HepG2 (cell line): ENCODE results near the gene CNEP1R1. TPM values are rescaled to one million over a fixed set of nuclear protein-coding genes. Genes with fewer than 3 reads are reported as not detected.

ENCODE experiments used
- ATAC-seq: fragments of 200-7000 bp; cut with Tn5 transposase; 3 replicates; pipeline ENCODE4 v1.9.1; 2020; ENCODE audit warnings: mild to moderate bottlenecking, moderate library complexity
- BruUV-seq: library from RNA; stranded (reverse); fragments of 400-500 nt; replicated peaks from 2 replicates; lab custom pipeline; 2021; lab: Mats Ljungman, UMichigan
- CTCF ChIA-PET: fragments of 300-600 bp; formaldehyde crosslinking; extraction: SDS; loops from one replicate; lab custom pipeline; 2021; ENCODE audit warnings: low total read pairs, inconsistent platforms, low intra/inter-chr PET ratio; lab: Yijun Ruan, JAX
- POLR2A ChIA-PET: fragments of 350-600 bp; sonication (Branson Sonifier 250); formaldehyde crosslinking; loops from one replicate; lab custom pipeline; 2020; ENCODE audit warnings: antibody characterized with exemption, inconsistent platforms; lab: Yijun Ruan, JAX
- DNase-seq: peaks from one replicate; pipeline ENCODE4 v3.0.0-alpha.2; 2015; ENCODE audit warnings: low spot score
- FAIRE-seq: peaks from 3 replicates; lab custom pipeline; 2011; peaks lifted over from hg19 to GRCh38; lab: Jason Lieb, UNC
- H2AFZ ChIP-seq: one replicate; pipeline ENCODE4 v1.6.1; 2011; ENCODE audit warnings: low read length, inconsistent platforms
- H3K27ac ChIP-seq: fragments of 300-600 bp; 3 replicates; pipeline ENCODE4 v1.8.0; 2011; ENCODE audit warnings: mixed run types, mild to moderate bottlenecking, mixed read lengths, low read length, inconsistent platforms; ENCODE audit not compliant: insufficient read depth; ENCODE audit errors: extremely low read length
- H3K27me3 ChIP-seq, 2 experiments: fragments of 200-600 bp in 1 of 2; 2 replicates in 1 of 2; 3 replicates in 1 of 2; pipeline versions ENCODE4 v1.6.0 to v1.8.0; 2011; ENCODE audit warnings: low read length in 2 of 2, mild to moderate bottlenecking in 2 of 2, moderate library complexity in 2 of 2, inconsistent platforms in 1 of 2; ENCODE audit not compliant: insufficient read depth in 2 of 2, control insufficient read depth in 1 of 2
- H3K36me3 ChIP-seq, 2 experiments: fragments of 200-600 bp in 1 of 2; replicated peaks in 1 of 2; 2 replicates in 1 of 2; 3 replicates in 1 of 2; pipeline versions ENCODE4 v1.5.1 to v1.8.0; 2011; ENCODE audit warnings: low read length in 2 of 2, inconsistent platforms in 1 of 2; ENCODE audit not compliant: insufficient read depth in 2 of 2, control insufficient read depth in 1 of 2
- H3K4me1 ChIP-seq: 2 replicates; pipeline ENCODE4 v1.5.1; 2012; ENCODE audit warnings: low read length, inconsistent platforms; ENCODE audit not compliant: insufficient read depth
- H3K4me2 ChIP-seq: 2 replicates; pipeline ENCODE4 v1.6.0; 2011; ENCODE audit warnings: low read depth, low read length, inconsistent platforms
- H3K4me3 ChIP-seq, 3 experiments: fragments of 200-600 bp in 1 of 3; sonication (generic), shearing (Covaris generic) in 1 of 3; replicated peaks in 1 of 3; 2 replicates each; pipeline ENCODE4 v1.5.1; 2011 to 2016; ENCODE audit warnings: low read length in 3 of 3, inconsistent platforms in 2 of 3, low read depth in 2 of 3, mild to moderate bottlenecking in 2 of 3, control low read depth in 1 of 3, mixed read lengths in 1 of 3; ENCODE audit not compliant: insufficient read depth in 1 of 3
- H3K79me2 ChIP-seq: one replicate; pipeline ENCODE4 v1.6.1; 2011; ENCODE audit warnings: low read length, inconsistent platforms; ENCODE audit not compliant: insufficient read depth
- H3K9ac ChIP-seq: 2 replicates; pipeline ENCODE4 v1.6.0; 2011; ENCODE audit warnings: mild to moderate bottlenecking, low read depth, low read length, inconsistent platforms; ENCODE audit not compliant: insufficient read depth
- H3K9me3 ChIP-seq: 2 replicates; pipeline ENCODE4 v1.5.1; 2012; ENCODE audit warnings: mild to moderate bottlenecking, low read length
- H4K20me1 ChIP-seq: 2 replicates; pipeline ENCODE4 v1.6.0; 2011; ENCODE audit warnings: inconsistent platforms, mild to moderate bottlenecking, low read length, moderate library complexity; ENCODE audit not compliant: insufficient read depth
- KLF9 ChIP-seq: IDR thresholded peaks from 2 replicates; pipeline ENCODE4 v1.6.1; 2016; ENCODE audit warnings: low read depth
- MAFF ChIP-seq: IDR thresholded peaks from 2 replicates; pipeline ENCODE4 v1.6.1; 2011; ENCODE audit warnings: low read depth, low read length, improper control_type of control experiment
- MAFG ChIP-seq: sonication (generic); formaldehyde crosslinking; IDR thresholded peaks from 2 replicates; pipeline ENCODE4 v1.5.1; 2020; ENCODE audit warnings: mild to moderate bottlenecking, missing genetic modification reagents
- RBAK ChIP-seq: sonication (generic); formaldehyde crosslinking; IDR thresholded peaks from 2 replicates; pipeline ENCODE4 v1.5.1; 2020; ENCODE audit warnings: mild to moderate bottlenecking, missing genetic modification reagents
- ZBTB7B ChIP-seq: sonication (generic); formaldehyde crosslinking; IDR thresholded peaks from 2 replicates; pipeline ENCODE4 v1.4.0; 2020; ENCODE audit warnings: missing genetic modification reagents
- ZKSCAN8 ChIP-seq: IDR thresholded peaks from 2 replicates; pipeline ENCODE4 v1.6.1; 2016; ENCODE audit warnings: borderline replicate concordance, missing genetic modification reagents, missing compliant biosample characterization
- ZNF20 ChIP-seq: sonication (generic); formaldehyde crosslinking; IDR thresholded peaks from 2 replicates; pipeline ENCODE4 v1.4.0; 2020; ENCODE audit warnings: mild to moderate bottlenecking, moderate library complexity, missing genetic modification reagents
- ZNF619 ChIP-seq: sonication (generic); formaldehyde crosslinking; IDR thresholded peaks from 2 replicates; pipeline ENCODE4 v1.4.0; 2020; ENCODE audit warnings: mild to moderate bottlenecking, missing genetic modification reagents
- ZSCAN20 ChIP-seq: sonication (generic); formaldehyde crosslinking; IDR thresholded peaks from 2 replicates; pipeline ENCODE4 v1.4.0; 2020; ENCODE audit warnings: missing genetic modification reagents, mild to moderate bottlenecking, borderline replicate concordance
- WGBS: methylation state at CpG from one replicate; pipeline ENCODE4 v1.1.6; 2017; ENCODE audit warnings: low lambda C conversion rate; 5-methylcytosine and 5-hydroxymethylcytosine counted together
- in situ Hi-C: cut with HindIII; loops from 2 replicates; pipeline ENCODE4 v1.10.0; 2017; ENCODE audit warnings: low pct_unique_long_range_greater_than_20kb; ENCODE audit not compliant: extremely low pct_ligation_motif_present
- intact Hi-C: fragments of 100-400 bp; cut with micrococcal nuclease; formaldehyde crosslinking; loops from one replicate; pipeline ENCODE4 v1.10.0; 2022; ENCODE audit not compliant: unreplicated experiment
- polyA plus RNA-seq, 8 experiments: library from polyadenylated mRNA; depleted of rRNA in 3 of 8; stranded (reverse) in 7 of 8; unstranded in 1 of 8; fragments of >200 nt; fragmentation: Illumina TruSeq in 4 of 8; extraction: Trizol in 4 of 8; gene quantifications; 2 replicates each; pipeline versions ENCODE4 v1.2.1 to v1.2.3, GENCODE V29; 2011 to 2016; ENCODE audit warnings: low read depth in 4 of 8, missing spikeins in 1 of 8, mixed read lengths in 1 of 8; ENCODE audit not compliant: insufficient read depth in 1 of 8
- total RNA-seq, 5 experiments: library from RNA; depleted of rRNA; stranded (reverse); fragments of >200 nt; fragmentation: Illumina TruSeq; extraction: Trizol; gene quantifications; 2 replicates each; pipeline ENCODE4 v1.2.3, GENCODE V29; 2016; ENCODE audit warnings: low read depth in 1 of 5
- TF ChIP-seq, protein P1 (sequence below): IDR thresholded peaks from 2 replicates; pipeline ENCODE4 v1.6.1; 2016; ENCODE audit warnings: low read depth, missing genetic modification reagents, missing compliant biosample characterization
- TF ChIP-seq, protein P2 (sequence below): sonication (generic); formaldehyde crosslinking; IDR thresholded peaks from 2 replicates; pipeline ENCODE4 v1.4.0; 2020; ENCODE audit warnings: missing genetic modification reagents, borderline replicate concordance
- TF ChIP-seq, protein P3 (sequence below): sonication (generic); formaldehyde crosslinking; IDR thresholded peaks from 2 replicates; pipeline ENCODE4 v1.4.0; 2020; ENCODE audit warnings: missing genetic modification reagents

CNEP1R1 gene
- total and polyA plus RNA-seq, 2 of the 13 experiments (the other 11 are each of a cell fraction or from before 2014, with no cell fraction given) = 23.6 to 26.8 TPM

DNA sequence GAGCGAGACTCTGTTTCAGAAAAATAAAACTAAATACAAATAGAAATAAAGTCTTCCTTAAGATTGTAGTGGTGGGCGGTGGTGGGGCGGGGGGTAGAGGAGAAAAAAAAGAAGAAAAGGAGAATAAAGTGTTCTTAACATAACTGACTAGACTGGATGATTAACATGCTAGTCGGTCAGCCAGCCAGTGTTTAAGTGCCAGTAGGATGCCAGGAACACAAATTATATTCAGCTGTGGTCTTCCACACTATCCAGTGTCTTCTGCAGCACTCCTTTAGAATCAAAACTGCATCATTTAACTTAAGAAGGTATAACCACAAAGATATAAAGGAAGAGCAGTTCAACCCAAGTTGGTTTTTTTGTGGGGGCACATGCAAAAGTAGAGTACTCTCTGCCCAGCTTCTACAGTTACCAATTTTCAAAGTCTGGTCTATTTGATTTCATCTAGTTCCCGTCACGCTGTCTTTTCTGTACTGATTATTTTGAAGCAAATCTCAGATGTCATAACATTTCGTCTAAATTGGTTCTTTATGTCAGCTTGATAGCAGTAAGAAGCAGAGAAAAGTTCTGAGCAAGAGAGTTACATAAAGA, 56.5 kb downstream of the CNEP1R1 start (continued):
- TF ChIP-seq, protein P1, sequence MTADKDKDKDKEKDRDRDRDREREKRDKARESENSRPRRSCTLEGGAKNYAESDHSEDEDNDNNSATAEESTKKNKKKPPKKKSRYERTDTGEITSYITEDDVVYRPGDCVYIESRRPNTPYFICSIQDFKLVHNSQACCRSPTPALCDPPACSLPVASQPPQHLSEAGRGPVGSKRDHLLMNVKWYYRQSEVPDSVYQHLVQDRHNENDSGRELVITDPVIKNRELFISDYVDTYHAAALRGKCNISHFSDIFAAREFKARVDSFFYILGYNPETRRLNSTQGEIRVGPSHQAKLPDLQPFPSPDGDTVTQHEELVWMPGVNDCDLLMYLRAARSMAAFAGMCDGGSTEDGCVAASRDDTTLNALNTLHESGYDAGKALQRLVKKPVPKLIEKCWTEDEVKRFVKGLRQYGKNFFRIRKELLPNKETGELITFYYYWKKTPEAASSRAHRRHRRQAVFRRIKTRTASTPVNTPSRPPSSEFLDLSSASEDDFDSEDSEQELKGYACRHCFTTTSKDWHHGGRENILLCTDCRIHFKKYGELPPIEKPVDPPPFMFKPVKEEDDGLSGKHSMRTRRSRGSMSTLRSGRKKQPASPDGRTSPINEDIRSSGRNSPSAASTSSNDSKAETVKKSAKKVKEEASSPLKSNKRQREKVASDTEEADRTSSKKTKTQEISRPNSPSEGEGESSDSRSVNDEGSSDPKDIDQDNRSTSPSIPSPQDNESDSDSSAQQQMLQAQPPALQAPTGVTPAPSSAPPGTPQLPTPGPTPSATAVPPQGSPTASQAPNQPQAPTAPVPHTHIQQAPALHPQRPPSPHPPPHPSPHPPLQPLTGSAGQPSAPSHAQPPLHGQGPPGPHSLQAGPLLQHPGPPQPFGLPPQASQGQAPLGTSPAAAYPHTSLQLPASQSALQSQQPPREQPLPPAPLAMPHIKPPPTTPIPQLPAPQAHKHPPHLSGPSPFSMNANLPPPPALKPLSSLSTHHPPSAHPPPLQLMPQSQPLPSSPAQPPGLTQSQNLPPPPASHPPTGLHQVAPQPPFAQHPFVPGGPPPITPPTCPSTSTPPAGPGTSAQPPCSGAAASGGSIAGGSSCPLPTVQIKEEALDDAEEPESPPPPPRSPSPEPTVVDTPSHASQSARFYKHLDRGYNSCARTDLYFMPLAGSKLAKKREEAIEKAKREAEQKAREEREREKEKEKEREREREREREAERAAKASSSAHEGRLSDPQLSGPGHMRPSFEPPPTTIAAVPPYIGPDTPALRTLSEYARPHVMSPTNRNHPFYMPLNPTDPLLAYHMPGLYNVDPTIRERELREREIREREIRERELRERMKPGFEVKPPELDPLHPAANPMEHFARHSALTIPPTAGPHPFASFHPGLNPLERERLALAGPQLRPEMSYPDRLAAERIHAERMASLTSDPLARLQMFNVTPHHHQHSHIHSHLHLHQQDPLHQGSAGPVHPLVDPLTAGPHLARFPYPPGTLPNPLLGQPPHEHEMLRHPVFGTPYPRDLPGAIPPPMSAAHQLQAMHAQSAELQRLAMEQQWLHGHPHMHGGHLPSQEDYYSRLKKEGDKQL (CRISPR knock-in tag) = no peak
- TF ChIP-seq ZNF20 (CRISPR knock-in tag) = no peak
- TF ChIP-seq, all 625 proteins: peak for 0

DNA sequence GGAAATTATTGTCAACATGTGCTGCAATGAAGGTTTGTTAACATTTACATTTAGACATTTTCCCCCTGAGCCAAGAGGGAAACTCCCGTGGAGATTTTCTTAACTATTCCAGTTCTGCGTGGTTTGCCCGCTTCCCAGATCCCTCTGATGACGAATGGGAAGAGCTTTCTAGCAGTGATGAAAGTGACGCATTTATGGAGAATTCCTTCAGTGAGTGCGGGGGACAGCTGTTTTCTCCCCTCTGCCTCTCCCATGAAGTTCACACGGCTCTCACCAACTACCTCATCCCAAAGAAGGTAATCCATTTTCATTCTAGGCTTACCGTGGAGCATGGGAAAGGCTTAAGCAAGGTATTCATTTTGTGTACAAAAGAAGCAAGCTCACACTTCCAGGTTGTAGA, 59.0 kb downstream of the CNEP1R1 start:
- no peak overlapping the region for H3K4me2 ChIP-seq
- no peak for ATAC-seq
- no TSS peak for BruUV-seq
- in situ Hi-C loops (no loop called here), intact Hi-C loops (no loop called here)
- peaks cover 23 to 76% of the 10 kb centered on the region in 2 experiments for H3K36me3 ChIP-seq
- no peak overlapping the region for H2AFZ ChIP-seq
- FAIRE-seq = no peak
- no peak overlapping the region for H3K9ac ChIP-seq
- CTCF ChIA-PET = no interaction called here
- no peaks in the 10 kb centered on the region for H3K79me2 ChIP-seq
- no peaks in the 10 kb centered on the region for H4K20me1 ChIP-seq
- no peaks in the 10 kb centered on the region for H3K9me3 ChIP-seq
- H3K27ac ChIP-seq = no peak overlapping the region
- no peak for DNase-seq
- POLR2A ChIA-PET = no interaction called here
- H3K4me1 ChIP-seq = no peaks in the 10 kb centered on the region
- no peaks in the 10 kb centered on the region for H3K27me3 ChIP-seq
- WGBS = 94% methylated on average over 8 of the region's 8 CpGs
- H3K4me3 ChIP-seq = no peak overlapping the region
- no peak for TF ChIP-seq ZSCAN20
- no peak for TF ChIP-seq ZKSCAN8 (CRISPR knock-in tag)
- TF ChIP-seq MAFF = no peak
- TF ChIP-seq ZNF619 (CRISPR knock-in tag) = no peak
- TF ChIP-seq, protein P2, sequence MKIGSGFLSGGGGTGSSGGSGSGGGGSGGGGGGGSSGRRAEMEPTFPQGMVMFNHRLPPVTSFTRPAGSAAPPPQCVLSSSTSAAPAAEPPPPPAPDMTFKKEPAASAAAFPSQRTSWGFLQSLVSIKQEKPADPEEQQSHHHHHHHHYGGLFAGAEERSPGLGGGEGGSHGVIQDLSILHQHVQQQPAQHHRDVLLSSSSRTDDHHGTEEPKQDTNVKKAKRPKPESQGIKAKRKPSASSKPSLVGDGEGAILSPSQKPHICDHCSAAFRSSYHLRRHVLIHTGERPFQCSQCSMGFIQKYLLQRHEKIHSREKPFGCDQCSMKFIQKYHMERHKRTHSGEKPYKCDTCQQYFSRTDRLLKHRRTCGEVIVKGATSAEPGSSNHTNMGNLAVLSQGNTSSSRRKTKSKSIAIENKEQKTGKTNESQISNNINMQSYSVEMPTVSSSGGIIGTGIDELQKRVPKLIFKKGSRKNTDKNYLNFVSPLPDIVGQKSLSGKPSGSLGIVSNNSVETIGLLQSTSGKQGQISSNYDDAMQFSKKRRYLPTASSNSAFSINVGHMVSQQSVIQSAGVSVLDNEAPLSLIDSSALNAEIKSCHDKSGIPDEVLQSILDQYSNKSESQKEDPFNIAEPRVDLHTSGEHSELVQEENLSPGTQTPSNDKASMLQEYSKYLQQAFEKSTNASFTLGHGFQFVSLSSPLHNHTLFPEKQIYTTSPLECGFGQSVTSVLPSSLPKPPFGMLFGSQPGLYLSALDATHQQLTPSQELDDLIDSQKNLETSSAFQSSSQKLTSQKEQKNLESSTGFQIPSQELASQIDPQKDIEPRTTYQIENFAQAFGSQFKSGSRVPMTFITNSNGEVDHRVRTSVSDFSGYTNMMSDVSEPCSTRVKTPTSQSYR (CRISPR knock-in tag) = no peak
- no peak for TF ChIP-seq MAFG (CRISPR knock-in tag)
- TF ChIP-seq ZBTB7B (CRISPR knock-in tag) = no peak
- TF ChIP-seq RBAK (CRISPR knock-in tag) = no peak
- no peak for TF ChIP-seq KLF9
- TF ChIP-seq, protein P3, sequence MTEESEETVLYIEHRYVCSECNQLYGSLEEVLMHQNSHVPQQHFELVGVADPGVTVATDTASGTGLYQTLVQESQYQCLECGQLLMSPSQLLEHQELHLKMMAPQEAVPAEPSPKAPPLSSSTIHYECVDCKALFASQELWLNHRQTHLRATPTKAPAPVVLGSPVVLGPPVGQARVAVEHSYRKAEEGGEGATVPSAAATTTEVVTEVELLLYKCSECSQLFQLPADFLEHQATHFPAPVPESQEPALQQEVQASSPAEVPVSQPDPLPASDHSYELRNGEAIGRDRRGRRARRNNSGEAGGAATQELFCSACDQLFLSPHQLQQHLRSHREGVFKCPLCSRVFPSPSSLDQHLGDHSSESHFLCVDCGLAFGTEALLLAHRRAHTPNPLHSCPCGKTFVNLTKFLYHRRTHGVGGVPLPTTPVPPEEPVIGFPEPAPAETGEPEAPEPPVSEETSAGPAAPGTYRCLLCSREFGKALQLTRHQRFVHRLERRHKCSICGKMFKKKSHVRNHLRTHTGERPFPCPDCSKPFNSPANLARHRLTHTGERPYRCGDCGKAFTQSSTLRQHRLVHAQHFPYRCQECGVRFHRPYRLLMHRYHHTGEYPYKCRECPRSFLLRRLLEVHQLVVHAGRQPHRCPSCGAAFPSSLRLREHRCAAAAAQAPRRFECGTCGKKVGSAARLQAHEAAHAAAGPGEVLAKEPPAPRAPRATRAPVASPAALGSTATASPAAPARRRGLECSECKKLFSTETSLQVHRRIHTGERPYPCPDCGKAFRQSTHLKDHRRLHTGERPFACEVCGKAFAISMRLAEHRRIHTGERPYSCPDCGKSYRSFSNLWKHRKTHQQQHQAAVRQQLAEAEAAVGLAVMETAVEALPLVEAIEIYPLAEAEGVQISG (CRISPR knock-in tag) = no peak
